DMS79 treated with DMSO at 0.1 percent for 48 hours (cell line): ENCODE results near the gene KCNK2.

Experiments
- DNase-seq: peaks from one replicate; lab custom pipeline; 2025; lab: John Stamatoyannopoulos, UW

KCNK2 gene

GRCh38 chr1:215082532-215083382 is at the start of gene KCNK2:
Gene KCNK2, plus strand, starts transcription at chr1:215082737. Its CDS starts 649 bp downstream, at chr1:215083386.
- no peak for DNase-seq

GRCh38 chr1:215032911-215033526 is 49.5 kb upstream of the KCNK2 start:
- no peak for DNase-seq

GRCh38 chr1:215040190-215040589 is 42.3 kb upstream of the KCNK2 start:
- DNase-seq = no peak

DNA sequence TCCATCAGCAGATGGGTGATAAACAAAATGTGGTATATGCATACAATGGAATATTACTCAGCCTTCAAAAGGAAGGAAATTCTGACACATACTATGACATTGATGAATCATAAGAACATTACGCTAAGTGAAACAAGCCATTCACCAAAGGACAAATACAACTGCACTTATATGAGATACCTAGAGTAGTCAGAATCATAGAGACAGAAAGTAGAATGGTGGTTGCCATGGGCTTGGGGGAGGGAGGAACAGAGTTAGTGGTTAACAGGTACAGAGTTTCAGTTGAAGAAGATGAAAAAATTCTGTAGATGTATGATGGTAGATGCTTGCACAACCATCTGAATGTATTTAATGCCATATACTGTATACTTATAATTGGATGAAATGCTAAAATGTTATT is 39.1 kb upstream of the KCNK2 start:
- no peak for DNase-seq

GRCh38 chr1:215044151-215044550 is 38.4 kb upstream of the KCNK2 start:
- no peak for DNase-seq

- DNase-seq = no peak
These were observed 36.7 kb upstream of the KCNK2 start for GRCh38 chr1:215045698-215046308.

- DNase-seq = no peak
These were observed 30.1 kb upstream of the KCNK2 start for GRCh38 chr1:215052256-215053015.

GRCh38 chr1:215054266-215054665 is 28.3 kb upstream of the KCNK2 start:
- no peak for DNase-seq

GRCh38 chr1:215055281-215055935 is 27.1 kb upstream of the KCNK2 start:
- DNase-seq = no peak

DNA sequence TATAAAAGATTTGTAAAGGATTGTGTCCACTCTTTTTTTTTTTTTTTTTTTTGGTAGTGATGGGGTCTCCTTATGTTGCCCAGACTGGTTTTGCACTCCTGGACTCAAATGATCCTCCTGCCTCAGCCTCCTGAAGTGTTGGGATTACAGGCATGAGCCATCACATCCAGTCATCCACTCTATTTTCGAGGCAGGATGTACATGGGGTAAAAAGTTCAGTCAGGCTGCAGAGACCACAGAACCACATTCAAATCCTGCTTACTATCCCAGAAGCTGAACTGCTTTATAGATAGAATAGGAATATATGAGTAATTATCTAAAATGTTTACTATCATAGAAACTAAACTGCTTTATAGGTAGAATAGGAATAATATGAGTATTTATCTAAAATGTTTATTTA is 26.0 kb upstream of the KCNK2 start:
- DNase-seq = no peak

GRCh38 chr1:215059947-215060346 is 22.6 kb upstream of the KCNK2 start:
- DNase-seq = no peak

- DNase-seq = no peak
These were observed 18.2 kb upstream of the KCNK2 start for GRCh38 chr1:215064327-215064726.

DNA sequence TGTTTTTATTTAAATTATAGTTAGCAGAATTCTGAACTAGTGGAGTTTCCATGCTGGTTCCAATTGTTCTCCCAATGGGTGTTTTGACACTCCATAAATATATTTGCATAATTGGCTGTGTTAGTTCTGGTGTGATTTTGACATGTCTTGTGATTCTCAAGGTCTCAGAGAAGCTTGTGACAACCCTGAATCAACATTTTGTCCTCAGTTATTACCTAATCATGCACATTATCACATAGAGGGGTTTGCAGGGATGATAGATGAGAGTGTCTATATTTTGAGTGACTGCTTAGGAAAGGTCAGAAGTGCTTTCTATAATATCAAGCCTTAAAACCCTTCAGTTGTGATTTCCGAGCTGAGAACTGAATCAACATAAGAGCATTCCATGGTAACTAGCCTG is 11.5 kb upstream of the KCNK2 start:
- DNase-seq = no peak

- no peak for DNase-seq
These were observed 6.2 kb upstream of the KCNK2 start for GRCh38 chr1:215076322-215076721.

DNA sequence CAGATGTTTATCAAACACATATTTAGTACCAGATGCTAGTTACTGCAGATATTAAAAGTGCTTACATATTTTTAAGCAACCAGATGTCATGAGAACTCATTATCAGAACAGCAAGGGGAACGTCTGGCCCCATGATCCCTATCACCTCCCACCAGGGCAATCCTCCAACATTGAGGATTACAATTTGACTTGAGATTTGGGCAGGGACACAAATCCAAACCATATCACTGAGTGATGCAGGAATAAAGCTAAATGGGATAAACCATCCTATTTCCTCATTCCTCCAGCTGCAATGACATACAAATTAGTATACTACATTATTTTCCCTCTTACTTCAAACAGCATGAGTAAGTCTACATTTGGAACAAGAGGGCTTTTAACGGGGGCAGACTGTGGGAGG is 3.1 kb upstream of the KCNK2 start:
- no peak for DNase-seq

- DNase-seq = no peak
These were observed 641 bp upstream of the KCNK2 start for GRCh38 chr1:215081661-215082531.

DNA sequence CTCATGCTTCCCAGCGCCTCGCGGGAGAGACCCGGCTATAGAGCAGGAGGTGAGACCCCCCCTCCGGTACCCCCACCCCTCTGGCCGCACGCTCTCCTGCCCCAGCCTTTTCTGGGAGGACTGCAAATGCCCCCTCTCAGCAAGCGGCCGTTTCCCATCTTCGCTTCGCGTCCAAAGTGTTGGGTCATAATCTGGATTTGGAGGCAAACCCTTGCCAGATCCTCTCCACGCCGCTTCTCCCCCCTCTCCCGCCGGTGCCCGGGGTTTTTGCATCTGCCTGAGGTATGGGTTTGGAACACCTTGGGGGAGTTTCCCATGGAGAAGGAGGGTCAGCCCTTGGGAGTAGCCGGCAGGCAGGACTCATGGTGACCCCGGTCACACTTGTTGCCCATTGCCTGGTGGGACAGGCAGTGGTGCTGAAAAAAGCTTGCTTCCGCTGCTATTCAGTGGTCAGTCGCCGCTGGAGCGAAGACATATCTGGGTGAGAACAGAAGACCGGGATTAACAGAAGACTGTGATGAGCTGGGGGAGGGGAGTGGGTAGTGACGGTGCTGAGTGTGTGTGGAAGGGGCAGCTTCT is 935 bp downstream of the KCNK2 start:
- DNase-seq = no peak

DNA sequence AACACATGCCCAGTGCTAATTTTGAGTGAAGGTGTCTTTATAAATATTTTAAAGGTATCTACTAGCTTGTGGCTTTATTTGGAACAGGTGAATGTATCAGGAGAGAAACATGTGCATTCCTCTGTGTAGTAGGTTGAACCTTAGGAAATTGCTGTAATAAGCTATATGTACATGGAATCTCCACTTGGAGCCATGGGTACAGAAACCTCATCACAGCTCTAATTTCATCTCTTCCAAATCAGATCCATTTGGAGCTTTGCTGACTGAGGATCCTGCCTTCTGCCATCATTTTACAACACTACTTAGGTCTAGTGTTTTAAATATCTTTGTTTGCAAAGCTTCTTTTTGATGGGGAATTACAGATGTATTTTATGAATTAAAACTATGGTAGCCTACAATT is 2.1 kb downstream of the KCNK2 start:
- DNase-seq = no peak

GRCh38 chr1:215087603-215088002 is 5.1 kb downstream of the KCNK2 start:
- DNase-seq = no peak

DNA sequence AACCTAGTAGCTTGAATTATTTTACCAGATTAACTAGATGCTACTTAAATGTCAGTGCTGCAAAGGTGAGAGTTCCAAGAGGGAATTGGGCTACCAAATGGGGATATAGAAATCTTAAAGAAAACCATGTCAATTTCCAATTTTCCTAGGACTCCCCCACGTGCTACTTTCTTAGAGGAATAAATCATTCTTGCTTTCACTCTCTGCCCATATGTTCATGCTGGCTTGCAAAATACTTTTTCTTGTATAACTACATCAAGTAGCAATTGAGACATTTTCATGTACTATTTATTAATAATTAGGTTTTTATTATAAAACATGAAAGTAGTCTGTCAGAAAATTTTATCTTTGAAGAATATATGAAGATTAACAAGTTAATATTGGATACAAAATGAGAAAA is 11.8 kb downstream of the KCNK2 start:
- no peak for DNase-seq

DNA sequence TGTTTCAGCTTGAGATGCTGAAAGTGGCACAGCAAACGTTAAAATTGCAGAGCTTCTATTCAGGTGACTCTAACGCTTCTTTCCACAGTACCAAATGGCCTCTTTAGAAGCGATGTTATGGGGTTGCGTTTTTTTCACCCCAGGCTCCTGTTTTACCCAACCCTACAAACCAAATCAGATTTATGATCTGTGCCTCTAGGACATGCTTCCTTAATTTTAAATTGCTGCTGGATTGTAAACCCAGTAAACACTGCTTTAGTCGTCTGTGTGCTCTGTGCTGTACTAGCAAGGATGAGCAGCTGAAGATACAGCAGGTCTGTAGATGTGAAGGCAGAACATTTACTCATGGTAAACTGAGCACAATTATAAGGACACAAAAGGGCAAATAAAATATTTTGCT is 13.0 kb downstream of the KCNK2 start:
- DNase-seq = no peak
